Esophagus muscularis mucosa (tissue), 4 donors: Measurements from ENCODE around the gene STKLD1. TPM values are rescaled to one million over a fixed set of nuclear protein-coding genes. Genes with fewer than 3 reads are reported as not detected.

Experiments used
- DNase-seq: peaks from one replicate; pipeline ENCODE4 v3.0.0-alpha.2; 2017; ENCODE audit errors: extremely low spot score
- H3K27ac ChIP-seq, 4 donors: fragments of 200-600 bp; sonication (generic); replicated peaks in 1 of 4; 1 replicate in 3 of 4; 2 replicates in 1 of 4; pipeline ENCODE4 v1.5.1; 2016 to 2019; ENCODE audit warnings: mild to moderate bottlenecking in 1 of 4
- H3K27me3 ChIP-seq, 4 donors: fragments of 200-600 bp; sonication (generic); one replicate each; pipeline versions ENCODE4 v1.5.1 to v1.6.0; 2016 to 2019
- H3K36me3 ChIP-seq, 4 donors: fragments of 200-600 bp; sonication (generic); one replicate each; pipeline ENCODE4 v1.5.1; 2016 to 2019
- H3K4me1 ChIP-seq, 4 donors: fragments of 200-600 bp; sonication (generic); one replicate each; pipeline ENCODE4 v1.5.1; 2016 to 2019
- H3K4me3 ChIP-seq, 4 donors: fragments of 200-600 bp; sonication (generic); 1 replicate in 2 of 4; 2 replicates in 2 of 4; pipeline ENCODE4 v1.5.1; 2016 to 2019; ENCODE audit warnings: mild to moderate bottlenecking in 4 of 4, moderate library complexity in 1 of 4
- H3K9me3 ChIP-seq, 4 donors: fragments of 200-600 bp; sonication (generic); 1 replicate in 3 of 4; 2 replicates in 1 of 4; pipeline ENCODE4 v1.5.1; 2016 to 2019
- EP300 ChIP-seq: sonication (generic); formaldehyde crosslinking; IDR thresholded peaks from one replicate; pipeline ENCODE4 v1.6.1; 2017; ENCODE audit warnings: antibody characterized with exemption
- POLR2A ChIP-seq: fragments of 450-650 bp; IDR thresholded peaks from one replicate; pipeline ENCODE4 v1.6.1; 2017; ENCODE audit warnings: antibody characterized with exemption, moderate library complexity, mild to moderate bottlenecking, low read depth
- POLR2AphosphoS5 ChIP-seq, 2 donors: sonication (generic); formaldehyde crosslinking; IDR thresholded peaks; one replicate each; pipeline ENCODE4 v1.6.1; 2017; ENCODE audit warnings: antibody characterized with exemption in 2 of 2
- WGBS: methylation state at CpG from one replicate; pipeline ENCODE4 v1.1.5; 2018; 5-methylcytosine and 5-hydroxymethylcytosine counted together
- intact Hi-C: fragments of 100-400 bp; cut with DNase I; formaldehyde crosslinking; loops from one replicate; pipeline ENCODE4 v1.15.1; 2023
- total RNA-seq, 4 donors: library from RNA; depleted of rRNA; stranded (reverse); fragments of >200 nt; gene quantifications; one replicate each; pipeline versions ENCODE4 v1.1.0 to v1.2.1, GENCODE V29; 2016
- TF ChIP-seq, protein P1 (sequence below), 3 experiments: fragments of 200-600 bp in 2 of 3; fragments of 450-650 bp in 1 of 3; sonication (generic) in 2 of 3; IDR thresholded peaks; one replicate each; pipeline ENCODE4 v1.5.1; 2017 to 2019; ENCODE audit warnings: antibody characterized with exemption in 3 of 3, mild to moderate bottlenecking in 2 of 3, moderate library complexity in 1 of 3

STKLD1 gene
- total RNA-seq, 4 donors from 2014 or later = 0.26 to 2.1 (median 1.0) TPM; not detected in 1

DNA sequence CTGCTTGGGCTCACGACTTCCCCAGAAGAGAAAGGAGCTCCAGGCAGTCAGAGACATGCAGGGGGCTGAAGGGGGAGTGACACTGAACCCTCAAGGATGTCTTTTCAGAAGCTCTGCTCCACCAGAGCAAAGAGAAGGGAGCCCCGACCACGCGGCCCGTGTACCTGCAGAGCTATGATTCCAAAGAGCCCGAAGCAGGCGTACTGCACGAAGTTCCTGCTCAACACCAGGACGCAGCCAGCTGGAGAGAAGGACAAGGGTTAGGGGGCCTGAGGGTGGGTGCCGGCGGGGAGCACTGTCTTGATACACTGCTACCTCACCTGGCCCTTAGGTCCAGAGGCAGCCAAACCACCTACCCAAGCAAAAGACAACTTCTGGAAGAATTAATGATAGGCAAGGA, 9.7 kb upstream of the STKLD1 start:
- Histone ChIP-seq H3K4me3 (no peak overlapping the region), H3K27ac (no peak overlapping the region), H3K27me3 (no peaks in the 10 kb centered on the region), H3K4me1 (peaks cover 31 to 50% (median 40%) of the 10 kb centered on the region in 4 donors), H3K36me3 (peaks cover 50 to 78% (median 70%) of the 10 kb centered on the region in 4 donors), H3K9me3 (no peaks in the 10 kb centered on the region)
- intact Hi-C loops = no loop called here
- WGBS = 90% methylated on average over 11 of the region's 11 CpGs
- DNase-seq = no peak
- TF ChIP-seq POLR2A (no peak), POLR2AphosphoS5 (IDR thresholded peaks at IDR 0.05) (no peak)

DNA sequence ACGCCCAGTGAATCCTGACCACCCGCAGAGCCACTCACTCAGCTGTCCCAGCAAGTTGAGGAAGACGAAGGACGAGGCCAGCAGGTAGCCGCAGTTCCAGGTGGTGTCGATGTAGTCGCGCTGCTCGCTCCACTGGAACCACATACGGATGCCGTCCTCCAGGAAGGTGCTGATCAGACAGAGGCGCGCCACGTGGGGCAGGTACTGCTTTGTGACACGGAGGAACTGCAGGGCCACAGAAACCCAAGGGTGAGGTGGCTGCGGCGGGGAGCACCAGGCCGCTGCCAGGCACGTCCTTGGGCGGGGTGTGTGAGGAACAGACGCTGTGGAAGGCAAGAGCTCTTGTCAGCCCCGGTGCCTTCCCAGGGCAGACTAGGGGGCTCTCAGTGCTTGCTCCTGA, 8.9 kb upstream of the STKLD1 start:
- DNase-seq = no peak
- TF ChIP-seq POLR2AphosphoS5 (IDR thresholded peaks at IDR 0.05) = no peak
- intact Hi-C loops = no loop called here
- Histone ChIP-seq H3K9me3 (no peaks in the 10 kb centered on the region), H3K4me1 (peaks cover 39 to 58% (median 48%) of the 10 kb centered on the region in 4 donors), H3K36me3 (peaks cover 44 to 70% (median 63%) of the 10 kb centered on the region in 4 donors), H3K27me3 (no peaks in the 10 kb centered on the region), H3K27ac (no peak overlapping the region), H3K4me3 (no peak overlapping the region)
- WGBS = 85% methylated on average over 9 of the region's 22 CpGs

DNA sequence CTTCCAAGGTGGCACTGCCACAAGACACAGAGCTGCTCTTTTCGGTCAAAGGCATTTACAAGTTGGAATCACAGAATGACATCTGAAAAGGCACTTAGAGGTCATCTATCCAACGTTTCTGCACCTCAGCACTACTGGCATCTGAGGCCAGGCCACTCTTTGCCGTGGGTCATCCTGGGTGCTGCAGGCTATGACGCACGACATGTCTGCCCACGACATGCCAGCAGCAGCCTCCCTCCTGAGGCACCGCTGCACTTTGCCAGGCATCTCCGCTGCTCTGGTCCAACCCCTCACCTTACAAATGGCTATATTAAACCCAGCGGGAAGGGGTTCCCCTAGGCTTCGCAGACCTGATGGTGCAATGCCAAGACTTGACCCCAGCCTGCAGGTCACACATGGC, 8.4 kb upstream of the STKLD1 start:
- no peak for DNase-seq
- Histone ChIP-seq H3K27ac (no peak overlapping the region), H3K9me3 (no peaks in the 10 kb centered on the region), H3K4me3 (no peak overlapping the region), H3K27me3 (no peaks in the 10 kb centered on the region), H3K4me1 (peaks cover 44 to 64% (median 54%) of the 10 kb centered on the region in 4 donors), H3K36me3 (peaks cover 39 to 69% (median 60%) of the 10 kb centered on the region in 4 donors)
- TF ChIP-seq, protein P1, sequence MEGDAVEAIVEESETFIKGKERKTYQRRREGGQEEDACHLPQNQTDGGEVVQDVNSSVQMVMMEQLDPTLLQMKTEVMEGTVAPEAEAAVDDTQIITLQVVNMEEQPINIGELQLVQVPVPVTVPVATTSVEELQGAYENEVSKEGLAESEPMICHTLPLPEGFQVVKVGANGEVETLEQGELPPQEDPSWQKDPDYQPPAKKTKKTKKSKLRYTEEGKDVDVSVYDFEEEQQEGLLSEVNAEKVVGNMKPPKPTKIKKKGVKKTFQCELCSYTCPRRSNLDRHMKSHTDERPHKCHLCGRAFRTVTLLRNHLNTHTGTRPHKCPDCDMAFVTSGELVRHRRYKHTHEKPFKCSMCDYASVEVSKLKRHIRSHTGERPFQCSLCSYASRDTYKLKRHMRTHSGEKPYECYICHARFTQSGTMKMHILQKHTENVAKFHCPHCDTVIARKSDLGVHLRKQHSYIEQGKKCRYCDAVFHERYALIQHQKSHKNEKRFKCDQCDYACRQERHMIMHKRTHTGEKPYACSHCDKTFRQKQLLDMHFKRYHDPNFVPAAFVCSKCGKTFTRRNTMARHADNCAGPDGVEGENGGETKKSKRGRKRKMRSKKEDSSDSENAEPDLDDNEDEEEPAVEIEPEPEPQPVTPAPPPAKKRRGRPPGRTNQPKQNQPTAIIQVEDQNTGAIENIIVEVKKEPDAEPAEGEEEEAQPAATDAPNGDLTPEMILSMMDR (IDR thresholded peaks at IDR 0.05) = no peak
- TF ChIP-seq POLR2AphosphoS5 (IDR thresholded peaks at IDR 0.05) (no peak), POLR2A (no peak), EP300 (no peak)
- intact Hi-C loops = no loop called here
- WGBS = 84% methylated on average over 6 of the region's 10 CpGs

DNA sequence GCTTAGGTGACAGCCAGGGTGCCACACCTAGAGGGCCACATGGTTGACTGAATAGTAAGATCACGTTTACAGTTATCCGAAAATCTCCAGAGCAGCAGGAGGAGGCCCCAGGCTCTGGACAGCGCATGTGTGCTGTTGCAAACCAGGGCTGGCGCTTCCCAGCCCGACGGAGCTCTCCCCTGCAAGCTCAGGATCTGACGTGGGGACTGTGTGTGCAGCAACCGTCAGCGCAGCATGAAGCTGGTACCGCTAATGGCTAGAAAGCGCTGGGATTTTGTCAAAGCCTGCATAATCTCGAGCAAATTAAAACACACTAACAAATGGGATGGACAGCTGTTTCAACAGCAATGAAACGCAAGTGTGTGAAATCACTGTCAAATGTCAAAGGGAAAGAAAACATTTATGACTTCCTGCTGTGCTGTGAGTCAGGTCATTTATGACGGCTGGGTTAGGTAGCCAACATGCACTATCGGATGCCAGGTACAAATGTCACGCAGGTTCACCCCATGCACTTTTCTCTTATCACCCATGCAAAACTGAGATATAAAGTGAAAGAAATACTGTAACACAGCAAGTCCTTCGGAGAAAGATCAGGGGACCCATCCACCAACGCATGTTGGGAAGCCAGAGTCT, 7.8 kb upstream of the STKLD1 start:
- H3K36me3 ChIP-seq = peaks cover 33 to 69% (median 60%) of the 10 kb centered on the region in 4 donors
- no peak for DNase-seq
- 66% methylated on average over 13 of the region's 18 CpGs for WGBS
- TF ChIP-seq POLR2A (no peak), POLR2AphosphoS5 (IDR thresholded peaks at IDR 0.05) (no peak), EP300 (no peak)
- TF ChIP-seq, protein P1 (IDR thresholded peaks at IDR 0.05) = no peak
- no peaks in the 10 kb centered on the region for H3K9me3 ChIP-seq
- intact Hi-C loops = no loop called here
- peaks cover 49 to 70% (median 60%) of the 10 kb centered on the region in 4 donors for H3K4me1 ChIP-seq
- H3K27ac ChIP-seq = no peak overlapping the region
- no peak overlapping the region for H3K4me3 ChIP-seq
- H3K27me3 ChIP-seq = no peaks in the 10 kb centered on the region

DNA sequence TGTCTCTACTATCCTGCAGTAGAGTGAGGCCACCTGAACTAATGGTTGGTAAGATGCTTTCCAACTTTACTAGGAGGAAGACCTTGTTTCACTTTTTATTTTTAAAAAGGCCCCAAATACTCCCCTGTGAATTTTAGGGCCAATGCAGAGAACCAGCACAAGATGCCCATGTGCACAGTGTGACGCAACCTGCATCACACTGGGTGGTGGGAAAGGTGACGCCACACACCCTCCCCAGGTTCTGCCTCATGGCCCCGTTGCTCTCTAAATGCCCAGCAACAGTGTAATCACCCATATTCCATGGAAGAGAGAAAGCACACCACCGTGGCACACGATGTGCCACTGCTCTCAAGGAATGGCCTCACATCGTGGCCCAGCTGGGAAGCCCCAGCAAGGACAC, 6.7 kb upstream of the STKLD1 start:
- no peak overlapping the region for H3K4me3 ChIP-seq
- intact Hi-C loops = no loop called here
- H3K4me1 ChIP-seq = peaks cover 57 to 80% (median 70%) of the 10 kb centered on the region in 4 donors
- H3K9me3 ChIP-seq = no peaks in the 10 kb centered on the region
- H3K27me3 ChIP-seq = no peaks in the 10 kb centered on the region
- TF ChIP-seq, protein P1 (IDR thresholded peaks at IDR 0.05) = no peak
- TF ChIP-seq POLR2A (no peak), EP300 (no peak), POLR2AphosphoS5 (IDR thresholded peaks at IDR 0.05) (no peak)
- peaks cover 24 to 60% (median 51%) of the 10 kb centered on the region in 4 donors for H3K36me3 ChIP-seq
- DNase-seq = no peak
- H3K27ac ChIP-seq = no peak overlapping the region
- WGBS = 86% methylated on average over 6 of the region's 6 CpGs

DNA sequence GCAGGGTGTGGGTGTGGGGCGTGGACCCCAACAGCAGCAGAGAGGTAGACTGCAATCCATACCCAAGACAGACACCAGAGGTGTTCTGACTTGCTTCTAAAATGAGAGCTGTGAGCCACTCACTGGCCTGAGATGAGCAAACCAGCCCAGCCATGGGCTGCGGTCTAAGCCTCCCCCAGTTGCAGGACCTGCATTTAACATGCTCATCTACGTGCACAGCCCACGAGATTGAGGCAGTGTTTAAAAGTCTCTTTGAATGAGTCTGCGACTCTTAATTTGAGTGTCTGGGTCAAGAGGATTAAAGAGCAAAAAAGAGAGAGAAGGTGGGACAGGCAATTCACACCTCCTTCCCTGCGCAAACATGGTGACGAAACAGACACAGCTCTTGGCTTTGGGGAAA, 6.2 kb upstream of the STKLD1 start:
- intact Hi-C loops = no loop called here
- Histone ChIP-seq H3K4me1 (peaks cover 61 to 85% (median 75%) of the 10 kb centered on the region in 4 donors), H3K9me3 (no peaks in the 10 kb centered on the region), H3K27me3 (no peaks in the 10 kb centered on the region), H3K4me3 (no peak overlapping the region), H3K36me3 (peaks cover 19 to 55% (median 46%) of the 10 kb centered on the region in 4 donors), H3K27ac (no peak overlapping the region)
- WGBS = 91% methylated on average over 7 of the region's 7 CpGs
- TF ChIP-seq EP300 (no peak), POLR2AphosphoS5 (IDR thresholded peaks at IDR 0.05) (no peak), POLR2A (no peak)
- TF ChIP-seq, protein P1 (IDR thresholded peaks at IDR 0.05) = no peak
- DNase-seq = no peak
